HG03571 (cell line): ENCODE results near the gene CFAP126.
"Not testable (repeated sequence)": the region's sequence is repeated elsewhere in the genome, so short reads cannot be mapped to it uniquely, and the experiment has no call there.

Experiments used
- ATAC-seq: cut with Tn5 transposase; IDR thresholded peaks from one replicate; pipeline ENCODE4 v1.9.1; 2021; ENCODE audit not compliant: unreplicated experiment

The CFAP126 gene

DNA sequence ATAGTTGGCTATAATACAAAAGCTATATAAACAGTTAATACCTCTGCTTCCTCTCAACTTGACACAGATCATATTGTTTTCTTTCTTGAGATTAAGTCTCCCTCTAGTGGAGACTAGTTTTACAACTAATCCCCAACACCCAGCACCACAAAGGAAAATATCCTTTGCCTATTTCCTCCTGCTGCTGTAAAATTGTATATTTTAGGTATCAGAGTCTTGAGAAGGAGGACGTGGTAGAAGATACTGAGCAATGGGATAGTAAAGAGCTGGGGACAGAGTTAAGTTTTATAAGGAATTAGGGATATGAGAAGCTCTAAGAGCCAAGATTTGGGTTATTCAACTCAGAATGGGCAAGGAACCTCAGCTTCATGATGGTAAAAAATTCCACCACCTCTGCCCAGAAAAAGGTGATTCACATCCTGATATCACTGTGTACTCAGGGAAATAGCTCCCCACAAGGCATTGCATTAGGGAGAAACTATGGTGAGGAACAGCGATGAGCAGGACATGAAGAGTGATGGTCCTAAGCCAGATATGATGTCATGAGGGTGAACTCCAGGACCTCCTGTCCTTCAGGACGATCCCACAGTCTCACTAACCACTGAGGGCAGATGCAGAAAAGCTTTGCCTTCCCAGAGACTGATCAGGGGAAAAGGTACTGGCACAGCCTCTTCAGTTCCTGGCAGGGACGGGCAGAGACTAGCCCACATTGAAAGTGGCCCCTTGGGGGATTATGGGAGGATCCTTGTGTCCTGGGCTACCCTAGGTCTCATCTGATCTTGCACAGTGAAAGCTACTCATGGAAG is 14.7 kb upstream of the CFAP126 start:
- no peak for ATAC-seq

DNA sequence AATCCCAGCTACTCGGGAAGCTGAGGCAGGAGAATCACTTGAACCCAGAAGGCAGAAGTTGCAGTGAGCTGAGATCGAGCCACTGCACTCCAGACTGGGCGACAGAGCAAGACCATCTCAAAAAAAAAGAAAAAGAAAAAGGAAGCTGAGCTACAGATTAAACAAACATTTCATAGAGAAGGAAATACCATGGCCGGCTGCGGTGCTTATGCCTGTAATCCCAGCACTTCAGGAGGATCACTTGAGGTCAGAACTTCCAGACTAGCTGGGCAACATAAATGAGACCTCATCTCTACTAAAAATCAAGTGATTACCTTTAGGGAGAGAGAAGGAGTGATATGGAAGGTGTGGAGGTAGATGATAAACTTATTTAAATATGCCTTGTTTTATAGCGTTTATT is 14.0 kb upstream of the CFAP126 start:
- ATAC-seq = no peak

DNA sequence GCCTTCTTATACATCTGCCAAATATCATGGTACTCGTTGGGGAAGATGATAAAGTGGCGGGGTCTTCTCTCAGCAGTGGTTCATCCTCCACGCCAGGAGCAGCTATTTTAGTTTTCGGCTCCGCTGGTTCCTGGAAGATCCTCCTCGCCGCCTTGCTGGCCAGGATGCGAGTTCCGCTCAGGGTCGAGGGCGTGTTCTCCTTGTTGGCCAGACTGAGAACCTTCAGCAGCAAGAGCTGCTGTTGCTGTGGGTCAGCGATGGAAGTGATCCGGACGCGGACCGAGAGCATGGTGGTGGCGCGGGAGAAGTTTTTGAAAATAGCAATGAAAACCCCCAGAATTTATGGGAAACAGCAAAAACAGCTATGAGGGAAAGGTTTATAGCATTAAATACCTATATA is 11.4 kb upstream of the CFAP126 start:
- no peak for ATAC-seq

DNA sequence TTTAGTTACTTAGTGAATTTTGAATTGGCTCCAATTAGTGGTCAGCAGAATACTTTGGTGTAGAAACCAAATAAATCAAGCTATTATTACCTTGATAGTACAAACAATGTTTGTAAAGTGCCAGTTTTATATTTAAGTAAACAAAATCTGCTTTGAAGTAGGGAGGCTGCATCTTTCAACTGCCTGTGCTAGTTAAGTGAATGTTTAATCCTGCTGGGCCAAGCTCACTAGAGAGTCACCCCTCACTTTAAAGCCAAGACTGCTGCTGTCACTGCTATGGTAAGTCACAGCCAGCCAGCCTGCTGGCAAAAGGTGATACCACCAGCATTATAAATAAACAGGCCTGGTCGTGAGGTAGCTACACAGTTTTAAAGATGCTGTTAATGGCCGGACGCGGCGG is 10.3 kb upstream of the CFAP126 start:
- ATAC-seq = no peak

GRCh38 chr1:161374373-161374772 is 6.7 kb upstream of the CFAP126 start:
- no peak for ATAC-seq

DNA sequence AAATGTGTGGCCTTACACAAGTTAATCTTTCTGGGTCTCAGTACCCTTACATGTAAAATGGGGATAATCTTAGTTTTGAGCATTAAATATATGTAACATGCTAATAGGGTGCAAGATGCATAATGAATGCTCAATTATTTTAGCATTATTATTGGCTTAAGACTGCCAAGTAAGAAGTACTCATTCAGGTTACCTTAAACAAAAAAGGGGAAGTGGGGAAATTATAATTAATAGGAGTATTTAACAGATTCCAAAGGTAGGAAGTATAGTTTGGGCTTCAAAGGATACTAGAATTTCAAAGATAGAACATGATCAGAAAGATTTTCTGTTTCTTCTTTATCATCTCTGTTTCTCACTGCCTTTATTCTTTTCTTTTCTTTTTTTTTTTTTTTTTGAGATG is 5.8 kb upstream of the CFAP126 start:
- ATAC-seq = no peak

DNA sequence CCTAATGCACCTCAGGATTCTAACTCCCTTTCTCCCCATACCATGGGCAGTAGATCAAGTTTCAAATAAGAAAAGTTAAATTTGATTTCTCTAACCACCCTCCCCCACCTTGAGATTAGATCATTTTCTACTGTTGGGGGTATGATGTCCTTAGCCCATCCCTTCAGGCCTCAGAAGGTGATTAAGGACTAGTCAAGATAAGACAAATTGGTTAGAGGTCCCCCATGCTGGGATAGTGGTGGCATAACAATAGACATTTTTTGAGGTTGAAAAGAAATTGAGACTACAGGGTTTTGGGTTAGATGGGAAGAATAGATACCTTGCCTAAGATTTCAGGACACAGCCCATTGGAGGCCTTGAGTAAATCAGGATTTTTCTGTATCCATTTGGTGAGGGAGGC is 2.5 kb downstream of the CFAP126 start:
- no peak for ATAC-seq

DNA sequence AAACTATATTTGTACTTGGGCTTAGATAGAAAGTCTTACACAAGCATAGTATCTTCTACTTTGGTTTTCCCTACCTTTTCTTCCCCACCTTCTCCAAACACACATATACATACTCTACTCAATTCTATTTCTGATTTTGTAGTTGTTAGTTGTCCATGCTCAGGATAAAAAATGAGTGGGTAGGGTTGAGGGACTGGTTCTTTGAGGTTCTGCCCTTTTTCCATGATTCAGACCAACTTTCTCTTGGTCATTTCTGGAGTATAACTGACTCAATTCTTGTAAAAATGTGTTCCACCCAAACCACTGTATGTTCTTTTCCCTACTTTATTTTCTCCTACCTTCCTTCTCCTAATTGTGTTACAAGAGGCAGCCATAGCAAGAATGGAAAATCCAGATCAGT is 3.3 kb downstream of the CFAP126 start:
- no peak for ATAC-seq

- no peak for ATAC-seq
These were observed 8.4 kb downstream of the CFAP126 start for GRCh38 chr1:161359291-161359690.

- ATAC-seq = no peak
These were observed 10.6 kb downstream of the CFAP126 start for GRCh38 chr1:161357073-161357472.

GRCh38 chr1:161351482-161351881 is 16.2 kb downstream of the CFAP126 start:
- ATAC-seq = no peak

DNA sequence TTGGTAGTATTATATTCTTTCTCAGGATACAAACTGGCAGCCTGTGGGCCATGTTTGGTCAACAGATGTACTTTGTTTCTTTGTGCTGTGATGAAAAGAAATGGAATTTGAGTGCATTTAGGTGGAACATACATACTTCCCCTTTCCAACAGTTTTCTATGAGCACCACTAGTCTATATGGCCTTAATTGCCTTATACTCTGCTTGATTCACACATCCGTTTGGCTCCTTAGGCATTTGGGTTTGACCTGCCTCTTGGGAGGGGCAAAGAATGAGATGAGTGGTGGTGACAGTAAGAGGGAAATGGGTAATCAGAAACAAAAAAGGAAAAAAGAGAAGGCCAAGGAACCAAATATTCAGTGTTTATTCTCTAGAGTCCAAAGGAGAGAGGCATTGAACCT is 17.0 kb downstream of the CFAP126 start:
- ATAC-seq = no peak

- ATAC-seq = no peak
These were observed 24.9 kb downstream of the CFAP126 start for GRCh38 chr1:161342821-161343220.

DNA sequence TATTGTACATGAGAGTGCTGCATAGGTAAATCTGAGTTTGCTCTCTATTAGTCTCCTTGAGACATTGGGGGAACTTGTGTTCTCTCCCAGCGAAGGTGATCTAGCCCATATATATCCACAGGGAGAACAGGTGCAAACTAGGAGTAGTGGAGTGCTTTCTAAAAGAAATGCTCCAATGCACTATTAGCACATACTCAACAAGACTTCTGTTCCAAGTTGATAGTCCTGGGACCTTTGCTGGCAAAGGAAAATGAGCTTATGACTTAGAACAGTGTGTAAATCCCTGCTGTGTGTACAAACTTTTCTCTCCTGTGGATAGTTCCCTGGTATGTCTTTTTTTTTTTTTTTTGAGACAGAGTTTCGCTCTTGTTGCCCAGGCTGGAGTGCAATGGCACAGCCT is 25.5 kb downstream of the CFAP126 start:
- no peak for ATAC-seq

GRCh38 chr1:161335796-161336195 is 31.9 kb downstream of the CFAP126 start:
- ATAC-seq = no peak

DNA sequence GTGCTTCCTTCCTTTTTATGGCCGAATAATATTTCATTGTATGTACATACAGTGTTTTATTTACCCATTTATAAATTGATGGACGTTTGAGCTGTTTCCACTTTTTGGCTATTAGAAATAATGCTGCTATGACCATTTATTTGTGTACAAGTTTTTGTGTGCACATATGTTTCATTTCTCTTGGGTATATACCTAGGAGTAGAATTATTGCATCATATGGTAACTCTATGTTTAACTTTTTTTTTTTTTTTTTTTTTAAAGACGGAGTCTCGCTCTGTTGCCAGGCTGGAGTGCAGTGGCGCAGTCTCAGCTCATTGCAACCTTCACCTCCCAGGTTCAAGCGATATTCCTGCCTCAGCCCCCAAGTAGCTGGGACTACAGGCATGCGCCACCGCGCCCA is 34.5 kb downstream of the CFAP126 start:
- ATAC-seq = no peak

DNA sequence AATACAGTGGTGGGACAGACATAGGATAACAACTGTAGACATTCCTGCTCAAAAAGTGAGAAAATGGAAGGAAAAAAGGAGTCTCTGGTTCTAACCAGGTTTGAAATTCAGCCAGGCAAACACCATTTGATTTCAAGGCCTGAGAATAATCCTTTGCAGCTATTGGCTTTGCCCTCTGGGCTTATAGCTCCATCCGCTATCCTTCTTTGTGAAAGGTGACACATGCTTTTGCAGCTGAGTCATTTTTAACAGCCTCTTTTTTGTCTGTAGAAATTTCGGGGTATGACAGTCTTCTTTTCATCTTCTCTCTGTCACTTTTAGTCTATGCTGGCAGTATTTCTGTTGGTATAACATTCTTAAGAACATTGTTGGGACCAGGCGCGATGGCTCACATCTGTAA is 37.3 kb downstream of the CFAP126 start:
- no peak for ATAC-seq

GRCh38 chr1:161324020-161324419 is 43.7 kb downstream of the CFAP126 start:
- ATAC-seq = no peak

- ATAC-seq = not testable (repeated sequence)
These were observed 51.6 kb downstream of the CFAP126 start for GRCh38 chr1:161315841-161316674.
